ENCODE results near the gene DCTN1. TPM values are rescaled to one million over a fixed set of nuclear protein-coding genes. Genes with fewer than 3 reads are reported as not detected.
A peak's percentile ranks its signal among the peaks of the same experiment; 100 is the strongest.

The DCTN1 gene
- total RNA-seq, 6 experiments from 2014 or later = 222 to 286 (median 236) TPM

GRCh38 chr2:74393525-74393924 lies 13.4 kb upstream of the DCTN1 start:
- no peak for DNase-seq
- TF ChIP-seq, protein P1, sequence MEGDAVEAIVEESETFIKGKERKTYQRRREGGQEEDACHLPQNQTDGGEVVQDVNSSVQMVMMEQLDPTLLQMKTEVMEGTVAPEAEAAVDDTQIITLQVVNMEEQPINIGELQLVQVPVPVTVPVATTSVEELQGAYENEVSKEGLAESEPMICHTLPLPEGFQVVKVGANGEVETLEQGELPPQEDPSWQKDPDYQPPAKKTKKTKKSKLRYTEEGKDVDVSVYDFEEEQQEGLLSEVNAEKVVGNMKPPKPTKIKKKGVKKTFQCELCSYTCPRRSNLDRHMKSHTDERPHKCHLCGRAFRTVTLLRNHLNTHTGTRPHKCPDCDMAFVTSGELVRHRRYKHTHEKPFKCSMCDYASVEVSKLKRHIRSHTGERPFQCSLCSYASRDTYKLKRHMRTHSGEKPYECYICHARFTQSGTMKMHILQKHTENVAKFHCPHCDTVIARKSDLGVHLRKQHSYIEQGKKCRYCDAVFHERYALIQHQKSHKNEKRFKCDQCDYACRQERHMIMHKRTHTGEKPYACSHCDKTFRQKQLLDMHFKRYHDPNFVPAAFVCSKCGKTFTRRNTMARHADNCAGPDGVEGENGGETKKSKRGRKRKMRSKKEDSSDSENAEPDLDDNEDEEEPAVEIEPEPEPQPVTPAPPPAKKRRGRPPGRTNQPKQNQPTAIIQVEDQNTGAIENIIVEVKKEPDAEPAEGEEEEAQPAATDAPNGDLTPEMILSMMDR (IDR thresholded peaks at IDR 0.05) = no peak
- H3K36me3 Mint-ChIP-seq (ENCODE audit: low read depth) = no peaks in the 10 kb centered on the region
- H3K4me1 Mint-ChIP-seq (ENCODE audit: low read depth) = 0 out of 2 replicates have a peak, but pooled peaks cover 11% of the 10 kb centered on the region
- no peaks in the 10 kb centered on the region; the same call in 1 of the 2 replicates for H3K27me3 Mint-ChIP-seq (ENCODE audit: insufficient read depth)
- H3K27ac Mint-ChIP-seq = no peak overlapping the region
- no peaks in the 10 kb centered on the region for H3K9me3 Mint-ChIP-seq
- H3K4me3 Mint-ChIP-seq = no peak overlapping the region

DNA sequence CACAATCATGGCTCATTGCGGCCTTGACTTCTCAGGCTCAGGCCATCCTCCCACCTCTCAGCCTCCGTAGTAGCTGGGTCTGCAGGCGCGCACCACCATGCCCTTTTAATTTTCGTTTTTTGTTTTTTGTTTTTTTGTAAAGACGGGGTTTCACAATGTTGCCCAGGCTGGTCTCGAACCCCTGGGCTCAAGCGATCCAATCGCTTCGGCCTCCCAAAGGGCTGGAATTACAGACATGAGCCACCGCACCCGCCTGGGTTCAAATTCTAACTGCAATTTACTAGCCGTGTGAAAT lies 12.3 kb upstream of the DCTN1 start:
- Mint-ChIP-seq H3K4me3 (no peak overlapping the region), H3K9me3 (no peaks in the 10 kb centered on the region), H3K36me3 (ENCODE audit: low read depth) (no peaks in the 10 kb centered on the region), H3K27ac (no peak overlapping the region; the same call in 1 of the 2 replicates), H3K4me1 (ENCODE audit: low read depth) (0 out of 2 replicates have a peak, but pooled peaks cover 11% of the 10 kb centered on the region), H3K27me3 (ENCODE audit: insufficient read depth) (no peaks in the 10 kb centered on the region; the same call in 1 of the 2 replicates)
- TF ChIP-seq, protein P1 (IDR thresholded peaks at IDR 0.05) = no peak
- no peak for DNase-seq

DNA sequence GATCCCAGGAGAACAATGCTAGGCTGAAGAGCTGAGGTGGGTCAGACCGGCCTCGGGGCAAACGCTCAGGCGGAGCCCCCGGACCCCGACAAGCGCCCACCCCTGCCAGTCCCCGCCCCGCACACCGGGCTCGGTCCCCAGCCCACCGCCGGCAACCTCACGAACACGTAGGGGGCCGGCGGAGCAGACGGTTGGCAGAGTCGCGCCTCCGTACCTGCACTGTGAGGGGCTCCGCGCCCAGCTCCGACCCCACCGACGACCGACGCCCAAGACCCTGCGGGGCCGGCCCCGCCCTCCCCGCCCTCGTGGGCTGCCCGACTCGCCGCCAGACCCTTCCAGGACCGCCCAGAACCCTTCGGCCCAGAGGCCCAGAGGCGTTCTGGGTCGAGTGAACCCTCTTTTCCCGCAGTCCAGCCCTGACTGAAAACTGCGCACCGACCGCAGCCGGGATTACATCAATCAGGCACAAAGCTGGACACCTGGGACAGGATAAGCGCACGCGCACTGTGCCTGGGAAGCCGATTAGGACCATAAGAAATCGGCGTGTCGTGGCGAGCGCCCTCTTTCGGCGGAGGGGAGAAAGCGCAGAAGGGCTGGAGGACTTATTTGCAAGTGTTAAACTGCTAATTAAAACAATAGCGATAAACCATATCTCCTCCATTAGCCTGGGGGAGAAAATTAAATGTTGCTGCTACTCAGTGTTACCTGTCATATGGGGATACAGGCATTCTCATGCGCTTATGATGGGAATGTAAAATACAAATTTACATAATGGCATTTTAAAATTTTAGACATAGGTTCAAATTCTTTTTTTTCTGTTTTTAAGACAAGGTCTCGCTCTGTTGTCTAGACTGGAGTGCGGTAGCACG lies 11.7 kb upstream of the DCTN1 start:
- H3K9me3 Mint-ChIP-seq = no peaks in the 10 kb centered on the region
- no peaks in the 10 kb centered on the region for H3K36me3 Mint-ChIP-seq (ENCODE audit: low read depth)

GRCh38 chr2:74391209-74391579 lies 11.1 kb upstream of the DCTN1 start:
- Mint-ChIP-seq H3K4me1 (ENCODE audit: low read depth) (0 out of 2 replicates have a peak, but pooled peaks cover 11% of the 10 kb centered on the region), H3K9me3 (no peaks in the 10 kb centered on the region), H3K27ac (peak overlapping the region; percentile 98), H3K4me3 (no peak overlapping the region), H3K36me3 (ENCODE audit: low read depth) (no peaks in the 10 kb centered on the region), H3K27me3 (ENCODE audit: insufficient read depth) (no peaks in the 10 kb centered on the region; the same call in 1 of the 2 replicates)
- DNase-seq = peak; percentile 36
- TF ChIP-seq, protein P1 (IDR thresholded peaks at IDR 0.05) = no peak

More for the DNA sequence above, 11.7 kb upstream of the DCTN1 start:
- Mint-ChIP-seq H3K4me3 (no peak overlapping the region), H3K27ac (peak overlapping the region; percentile 98), H3K4me1 (ENCODE audit: low read depth) (0 out of 2 replicates have a peak, but pooled peaks cover 11% of the 10 kb centered on the region), H3K27me3 (ENCODE audit: insufficient read depth) (no peaks in the 10 kb centered on the region; the same call in 1 of the 2 replicates)
- peak; percentile 76 for DNase-seq
- TF ChIP-seq, protein P1 (IDR thresholded peaks at IDR 0.05) = peak; percentile 98

- H3K4me1 Mint-ChIP-seq (ENCODE audit: low read depth) = 0 out of 2 replicates have a peak, but pooled peaks cover 11% of the 10 kb centered on the region
- no peaks in the 10 kb centered on the region for H3K9me3 Mint-ChIP-seq
- TF ChIP-seq, protein P1 (IDR thresholded peaks at IDR 0.05) = no peak
- no peaks in the 10 kb centered on the region; the same call in 1 of the 2 replicates for H3K27me3 Mint-ChIP-seq (ENCODE audit: insufficient read depth)
- H3K36me3 Mint-ChIP-seq (ENCODE audit: low read depth) = no peaks in the 10 kb centered on the region
- no peak overlapping the region for H3K4me3 Mint-ChIP-seq
- DNase-seq = no peak
- H3K27ac Mint-ChIP-seq = no peak overlapping the region
Measured at GRCh38 chr2:74390606-74391005, 10.5 kb upstream of the DCTN1 start.

Data from HFFc6 (cell line).